Measurements from ENCODE around the gene TXNDC15.
A peak's percentile ranks its signal among the peaks of the same experiment; 100 is the strongest.
"Not testable (repeated sequence)": the region's sequence is repeated elsewhere in the genome, so short reads cannot be mapped to it uniquely, and the experiment has no call there.

The TXNDC15 gene, protein sequence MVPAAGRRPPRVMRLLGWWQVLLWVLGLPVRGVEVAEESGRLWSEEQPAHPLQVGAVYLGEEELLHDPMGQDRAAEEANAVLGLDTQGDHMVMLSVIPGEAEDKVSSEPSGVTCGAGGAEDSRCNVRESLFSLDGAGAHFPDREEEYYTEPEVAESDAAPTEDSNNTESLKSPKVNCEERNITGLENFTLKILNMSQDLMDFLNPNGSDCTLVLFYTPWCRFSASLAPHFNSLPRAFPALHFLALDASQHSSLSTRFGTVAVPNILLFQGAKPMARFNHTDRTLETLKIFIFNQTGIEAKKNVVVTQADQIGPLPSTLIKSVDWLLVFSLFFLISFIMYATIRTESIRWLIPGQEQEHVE

DNA sequence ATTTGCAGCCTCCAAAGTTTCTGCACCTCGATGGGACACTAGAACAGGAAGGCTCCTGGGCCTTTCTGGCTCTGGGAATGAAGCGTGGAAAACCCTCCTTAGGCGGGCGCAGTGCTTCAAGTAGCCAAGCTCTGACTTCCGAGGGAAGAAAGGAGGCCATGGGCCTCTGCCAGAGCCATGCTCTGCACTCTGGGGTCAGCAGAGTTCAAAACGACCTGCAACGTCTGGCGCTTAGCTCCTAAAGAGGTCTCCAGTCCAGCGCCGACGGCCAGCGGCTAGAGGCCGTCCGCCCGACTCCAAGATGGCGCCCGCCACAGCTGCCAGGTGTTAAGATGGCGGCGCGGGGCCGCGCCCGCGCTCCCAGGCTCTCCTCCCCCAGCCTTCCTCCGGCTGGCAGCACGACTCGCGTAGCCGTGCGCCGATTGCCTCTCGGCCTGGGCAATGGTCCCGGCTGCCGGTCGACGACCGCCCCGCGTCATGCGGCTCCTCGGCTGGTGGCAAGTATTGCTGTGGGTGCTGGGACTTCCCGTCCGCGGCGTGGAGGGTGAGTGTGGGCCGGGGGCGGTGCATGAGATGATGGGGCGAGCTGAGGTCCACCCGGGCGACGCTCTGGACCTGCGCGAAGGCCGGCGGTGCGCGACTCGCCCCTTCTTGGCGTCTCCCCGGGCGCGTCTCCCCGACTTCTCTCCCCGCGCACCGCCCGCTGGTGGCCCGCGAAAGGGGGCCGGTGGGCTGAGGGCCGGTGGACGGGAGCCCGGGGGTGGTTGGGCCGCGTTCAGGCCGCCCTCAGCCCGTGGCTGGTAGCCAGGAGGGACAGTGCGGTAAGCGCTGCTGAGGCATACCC, at the start of gene TXNDC15:
TXNDC15 (plus strand) TSS at position 385 of the 844 bp plus-strand sequence; CDS start at position 442, 57 bp downstream.
- DNase-seq: peak; percentile 66

DNA sequence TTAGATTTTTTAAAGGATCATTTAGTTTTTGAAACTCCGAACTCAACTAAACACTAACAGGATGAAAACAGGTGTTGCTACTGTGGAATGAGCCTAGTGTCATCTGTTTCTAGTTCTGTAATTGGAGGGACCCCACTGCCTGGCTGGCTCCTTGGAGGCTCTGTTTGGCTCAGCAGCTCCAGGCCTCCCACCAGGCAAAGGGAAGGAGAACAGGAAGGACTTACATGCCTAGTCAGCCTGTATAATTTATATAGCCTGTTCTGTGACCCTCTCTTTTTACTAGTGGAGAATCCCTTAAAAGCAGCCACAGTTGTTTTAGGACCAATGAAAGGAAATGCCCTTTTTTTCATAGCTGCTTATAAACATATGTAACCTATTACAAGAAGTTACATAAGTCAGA, 49.5 kb upstream of the TXNDC15 start:
- DNase-seq: no peak

DNA sequence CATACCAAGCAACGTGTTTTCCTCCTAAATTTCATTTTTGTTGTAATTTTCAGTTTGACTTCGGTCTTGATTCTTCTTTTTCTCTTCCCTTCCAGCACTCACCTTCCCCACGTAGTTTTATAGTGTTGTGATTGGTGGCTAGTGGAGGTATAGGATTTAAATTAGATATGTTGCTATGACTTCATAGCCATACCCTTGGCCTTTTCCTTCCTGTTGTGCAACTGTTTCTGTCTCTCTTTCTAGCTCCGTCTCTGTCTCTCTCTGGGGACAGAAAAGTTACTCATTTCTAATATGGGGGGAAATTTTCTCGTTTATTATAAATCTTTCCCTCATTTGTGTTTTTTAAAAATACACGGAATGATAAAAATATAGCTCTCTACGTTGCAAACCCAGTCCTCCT, 49.0 kb upstream of the TXNDC15 start:
- DNase-seq: no peak

DNA sequence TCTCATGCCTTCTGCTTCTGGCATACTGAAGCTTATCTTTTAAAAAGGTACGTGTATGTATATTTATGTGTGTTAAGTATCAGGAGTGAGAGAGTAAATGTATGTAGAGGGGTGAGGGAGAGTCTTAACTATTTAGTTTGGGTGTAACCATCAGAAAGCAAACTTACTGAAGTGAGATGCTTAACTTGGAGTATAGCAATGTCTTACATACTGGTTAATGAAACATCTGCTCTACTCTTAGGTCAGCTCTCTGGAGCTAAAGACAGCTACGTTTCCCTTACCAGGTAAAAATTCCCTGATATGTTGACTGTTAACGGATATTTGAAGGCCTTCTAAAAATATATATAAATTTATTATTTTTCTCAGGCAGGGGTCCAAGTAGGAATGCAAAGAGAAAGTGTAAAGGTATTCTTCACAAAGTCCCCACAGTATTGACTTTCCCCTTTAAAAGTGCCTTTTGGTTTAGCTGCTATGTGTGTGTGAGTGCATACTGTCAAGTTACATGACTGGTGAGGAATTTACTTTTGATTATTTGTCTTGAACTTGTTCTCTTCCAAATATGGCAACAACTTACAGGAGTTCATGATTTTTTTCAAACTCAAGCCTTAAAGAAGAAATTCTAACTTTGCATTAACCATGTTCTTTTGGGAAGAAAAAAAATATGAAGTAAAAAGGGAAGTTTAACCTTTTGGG, 40.7 kb upstream of the TXNDC15 start:
- no peak for DNase-seq

DNA sequence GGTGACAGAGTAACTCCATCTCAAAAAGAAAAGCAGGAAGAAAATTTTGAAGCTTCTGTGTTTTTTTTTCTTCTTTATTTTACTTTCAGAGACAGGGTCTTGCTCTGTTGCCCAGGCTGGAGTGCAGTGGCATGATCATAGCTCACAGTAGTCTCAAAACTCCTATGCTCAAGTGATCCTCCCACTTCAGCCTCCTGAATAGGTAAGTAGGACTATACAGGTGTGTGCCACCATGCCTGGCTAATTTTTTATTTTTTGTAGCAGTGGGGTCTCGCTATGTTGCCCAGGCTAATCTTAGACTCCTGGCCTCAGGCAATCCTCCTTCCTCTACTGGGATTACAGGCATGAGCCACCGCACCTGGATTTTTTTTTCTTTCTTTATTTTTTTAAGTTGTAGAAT, 38.5 kb upstream of the TXNDC15 start:
- DNase-seq: no peak

DNA sequence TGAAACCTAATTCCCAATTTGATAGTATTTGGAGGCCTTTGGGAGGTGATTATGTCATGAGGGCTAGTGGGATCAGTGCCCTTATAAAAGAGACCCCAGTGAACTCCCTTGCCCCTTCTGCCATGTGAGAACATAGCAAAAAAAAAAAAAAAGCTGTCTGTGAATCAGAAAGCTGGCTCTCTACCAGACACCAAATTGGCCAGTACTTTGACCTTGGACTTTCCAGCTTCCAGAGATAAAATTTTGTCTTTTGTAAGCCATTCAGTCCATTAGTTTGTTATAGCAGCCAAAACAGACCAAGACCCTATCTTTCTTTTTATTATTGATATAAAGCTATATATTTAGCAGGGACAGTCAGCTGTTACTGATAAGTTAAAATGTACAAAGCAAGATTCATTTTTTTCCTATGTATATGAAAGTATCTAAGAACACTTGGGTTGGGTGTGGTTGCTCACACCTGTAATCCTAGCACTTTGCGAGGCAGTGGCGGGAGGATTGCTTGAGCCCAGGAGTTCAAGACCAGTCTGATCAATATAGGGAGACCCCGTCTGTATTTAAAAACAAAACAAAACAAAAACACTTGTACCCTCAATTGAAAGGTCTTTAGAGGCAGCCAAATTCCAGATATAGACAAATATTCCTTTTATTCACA, 36.5 kb upstream of the TXNDC15 start:
- DNase-seq: no peak

DNA sequence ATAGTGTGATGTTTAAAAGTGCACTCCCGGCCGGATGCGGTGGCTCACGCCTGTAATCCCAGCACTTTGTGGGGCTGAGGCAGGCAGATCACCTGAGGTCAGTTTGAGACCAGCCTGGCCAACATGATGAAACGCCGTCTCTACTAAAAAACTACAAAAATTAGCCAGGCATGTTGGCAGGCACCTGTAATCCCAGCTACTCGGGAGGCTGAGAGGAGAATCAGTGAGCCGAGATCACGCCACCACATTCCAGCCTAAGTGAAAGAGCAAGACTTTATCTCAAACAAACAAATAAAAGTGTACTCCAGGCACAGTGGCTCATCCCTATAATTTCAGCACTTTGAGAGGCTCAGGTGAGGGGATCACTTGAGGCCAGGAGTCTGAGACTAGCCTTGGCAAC, 35.8 kb upstream of the TXNDC15 start:
- not testable (repeated sequence) for DNase-seq

DNA sequence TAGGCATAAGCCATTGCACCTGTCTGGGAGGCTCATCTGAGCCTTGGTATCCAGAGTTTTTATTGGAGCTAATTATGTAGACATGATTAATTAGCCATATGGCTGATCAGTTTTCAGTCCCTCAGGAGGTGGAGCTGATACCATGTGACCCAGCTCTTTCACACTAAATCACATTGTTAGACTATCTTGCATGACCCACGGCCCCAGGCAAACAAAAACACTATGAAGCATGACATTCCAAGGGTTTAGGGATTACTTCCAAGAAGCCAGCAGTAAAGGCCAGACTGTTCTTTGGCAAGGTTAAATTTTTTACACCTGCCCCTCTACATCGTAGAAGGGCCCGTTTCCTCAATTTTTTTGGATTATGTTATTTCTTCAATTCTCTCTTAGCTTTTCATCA, 33.4 kb upstream of the TXNDC15 start:
- DNase-seq: no peak

DNA sequence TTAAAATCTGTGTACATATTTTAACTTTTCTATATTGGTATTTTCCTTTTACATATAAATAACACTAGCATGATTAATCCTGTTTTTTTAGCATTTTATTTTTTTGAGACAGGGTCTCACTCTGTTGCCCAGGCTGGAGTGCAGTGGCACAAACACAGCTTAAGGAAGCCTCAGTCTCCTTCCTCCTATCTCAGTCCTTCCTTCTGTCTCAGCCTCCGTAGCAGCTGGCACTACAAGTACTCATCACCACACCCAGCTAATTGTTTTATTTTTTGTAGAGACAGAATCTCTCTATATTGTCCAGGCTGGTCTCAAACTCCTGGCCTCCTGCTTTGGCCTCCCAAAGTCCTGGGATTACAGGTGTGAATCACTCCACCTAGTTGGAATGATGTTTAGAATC, 29.9 kb upstream of the TXNDC15 start:
- no peak for DNase-seq

DNA sequence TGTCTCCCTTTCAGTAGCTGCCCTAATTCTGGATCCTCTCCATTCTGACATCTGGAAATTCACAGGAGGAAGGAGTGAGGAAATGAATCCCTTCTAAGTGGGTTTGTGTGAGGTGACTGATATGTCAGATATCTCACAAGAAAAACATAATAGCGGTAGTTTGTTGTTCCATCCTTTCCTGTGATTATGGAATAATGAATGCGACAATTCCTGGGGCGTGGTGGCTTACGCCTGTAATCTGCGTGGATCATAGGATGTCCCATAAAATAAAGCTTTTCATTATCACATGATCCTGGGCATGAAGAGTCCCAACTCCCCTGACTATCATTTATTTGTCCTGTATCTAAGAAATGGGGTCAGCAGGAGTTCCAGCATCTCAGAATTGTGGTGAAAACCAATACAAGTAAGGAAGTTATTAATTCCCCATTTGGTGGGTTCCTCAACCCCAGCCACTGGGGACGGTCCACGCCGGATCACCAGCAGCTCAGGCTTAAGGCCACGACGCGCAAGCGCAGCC, 28.8 kb upstream of the TXNDC15 start:
- DNase-seq: no peak

DNA sequence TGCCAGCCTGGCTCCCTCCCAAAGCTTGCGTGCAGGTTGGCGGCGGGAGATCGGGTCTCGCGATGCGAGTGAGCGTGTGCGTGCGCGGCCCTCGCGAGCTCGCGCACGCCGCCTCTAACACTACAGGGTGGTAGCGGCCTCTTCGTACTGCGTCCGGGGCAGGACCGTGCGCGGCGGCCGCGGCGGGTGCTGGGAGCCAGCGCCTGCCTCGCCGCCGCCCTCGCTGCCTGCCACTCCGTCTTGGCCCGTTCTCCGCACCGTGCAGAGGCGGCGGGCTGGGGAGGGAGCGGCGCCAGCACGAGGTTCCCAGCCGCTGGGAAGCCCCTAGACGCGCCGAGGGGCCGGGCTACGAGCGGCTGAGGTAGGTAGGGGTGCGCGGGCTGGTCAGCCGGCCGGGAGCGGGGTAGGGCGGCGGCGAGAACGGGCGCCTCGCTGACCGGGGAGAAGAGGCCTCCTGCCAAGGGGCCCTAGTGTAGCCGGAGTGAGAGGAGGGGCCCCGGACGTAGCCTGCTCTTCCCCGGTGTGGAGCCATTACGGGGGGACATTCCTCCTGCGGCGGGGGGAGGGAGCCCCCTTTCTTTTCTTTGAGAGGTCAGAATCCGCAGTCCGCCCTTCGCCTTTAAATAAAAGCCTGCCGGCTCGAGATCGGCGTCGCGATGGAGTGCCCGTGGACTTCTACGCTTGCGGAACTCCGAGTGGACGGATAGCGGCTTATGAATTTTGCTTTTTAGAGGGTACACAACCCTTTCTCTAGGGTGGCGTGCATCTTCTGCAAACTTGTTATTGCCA, 28.1 kb upstream of the TXNDC15 start, which contains the start of gene C5orf24:
C5orf24 (plus strand) TSS at position 117 of the 789 bp plus-strand sequence. CDS start 8,933 bp downstream, outside the sequence.
- DNase-seq: peak; percentile 87

DNA sequence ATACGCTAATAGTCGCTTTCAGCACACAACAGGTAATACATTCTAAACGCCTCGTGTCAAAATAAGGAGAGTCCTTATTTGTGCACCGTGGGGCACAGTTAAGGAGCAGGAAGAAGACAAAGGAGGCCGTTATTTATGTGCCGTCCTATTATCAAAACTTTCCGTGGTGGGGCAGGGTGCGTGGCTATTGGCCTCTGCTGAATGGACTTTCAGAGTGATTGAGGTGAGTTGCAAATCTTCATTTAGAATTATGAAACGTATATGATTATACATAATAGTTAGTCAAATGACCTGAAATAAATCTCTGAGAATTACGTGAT, 27.6 kb upstream of the TXNDC15 start:
- DNase-seq: no peak

DNA sequence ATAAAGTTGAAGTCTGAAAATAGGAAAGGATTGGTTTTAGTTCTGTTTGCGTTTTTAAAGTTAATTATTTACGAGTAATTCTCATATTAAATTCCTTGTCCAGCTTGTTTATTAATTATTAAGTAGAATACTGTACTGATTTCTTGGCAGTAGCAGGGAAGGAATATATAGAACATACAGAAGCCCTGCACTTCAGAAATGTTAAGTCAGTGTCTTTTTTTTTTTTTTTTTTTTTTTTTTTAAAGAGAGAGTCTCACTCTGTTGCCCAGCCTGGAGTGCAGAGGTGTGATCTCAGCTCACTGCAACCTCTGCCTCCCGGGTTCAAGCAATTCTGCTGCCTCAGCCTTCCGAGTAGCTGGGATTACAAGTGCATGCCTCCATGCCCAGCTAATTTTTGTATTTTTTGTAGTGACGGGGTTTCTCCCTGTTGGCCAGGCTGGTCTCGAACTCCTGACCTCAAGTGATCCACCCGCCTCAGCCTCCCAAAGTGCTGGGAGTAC, 24.7 kb upstream of the TXNDC15 start:
- not testable (repeated sequence) for DNase-seq

DNA sequence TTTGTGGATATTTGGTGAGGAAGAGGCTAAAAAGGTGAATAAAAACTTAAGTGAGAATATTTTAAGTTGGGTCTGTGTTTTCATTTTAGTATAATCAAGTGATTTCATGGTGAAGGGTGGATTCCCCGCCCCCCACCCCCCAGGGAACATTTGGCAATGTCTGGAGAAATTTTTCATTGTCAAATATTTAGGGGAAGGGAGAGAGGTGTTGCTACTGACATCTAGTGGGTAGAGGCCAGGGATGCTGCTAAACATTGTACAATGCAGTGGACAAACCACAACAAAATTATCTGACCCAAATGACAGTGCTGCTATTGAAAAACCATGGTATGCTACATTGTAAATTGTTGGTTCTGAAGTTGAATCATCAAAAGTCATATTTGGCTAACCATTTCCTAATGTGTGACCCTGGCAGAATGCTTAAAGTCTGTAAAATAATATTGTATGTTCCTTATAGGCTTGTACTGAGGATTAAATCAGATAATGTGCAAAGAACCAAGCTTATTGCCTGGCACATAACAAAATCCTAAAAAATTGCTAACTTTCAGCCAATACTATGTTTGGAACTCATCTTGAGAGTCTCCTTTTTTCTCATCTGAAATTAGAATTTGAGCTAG, 22.8 kb upstream of the TXNDC15 start:
- no peak for DNase-seq

DNA sequence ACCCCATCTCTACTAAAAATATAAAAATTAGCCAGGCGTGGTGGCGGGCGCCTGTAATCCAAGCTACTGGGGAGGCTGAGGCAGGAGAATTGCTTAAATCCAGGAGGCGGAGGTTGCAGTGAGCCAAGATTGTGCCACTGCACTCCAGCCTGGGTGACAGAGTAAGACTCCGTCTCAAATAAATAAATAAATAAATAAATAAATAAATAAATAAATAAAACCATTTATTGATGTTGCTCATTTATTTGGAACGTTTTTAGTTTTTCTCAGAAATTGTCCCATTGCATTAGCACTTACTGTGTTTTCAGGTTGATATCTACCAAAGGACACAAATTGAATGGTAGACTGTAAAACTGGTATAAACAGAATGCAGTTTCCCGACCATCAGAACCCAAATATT, 17.7 kb upstream of the TXNDC15 start:
- DNase-seq: not testable (repeated sequence)

DNA sequence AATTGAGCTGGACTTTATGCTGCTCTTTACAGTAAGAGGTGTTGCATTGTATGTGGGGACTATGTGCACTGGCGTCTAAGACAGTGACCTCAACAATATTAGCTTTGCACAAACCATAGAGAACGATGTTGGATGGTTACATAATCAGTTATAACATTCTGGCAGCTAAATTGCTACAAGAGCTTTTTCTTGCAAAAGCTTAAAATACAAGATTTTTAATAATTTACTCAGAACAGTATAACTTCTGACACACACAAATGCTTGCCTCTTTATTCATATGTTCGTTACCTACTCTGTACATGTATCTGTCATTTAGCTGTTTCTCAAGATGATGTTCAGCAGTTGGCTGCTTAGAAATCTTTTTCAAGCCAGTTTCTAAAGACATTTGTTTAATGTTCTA, 16.8 kb upstream of the TXNDC15 start:
- no peak for DNase-seq

DNA sequence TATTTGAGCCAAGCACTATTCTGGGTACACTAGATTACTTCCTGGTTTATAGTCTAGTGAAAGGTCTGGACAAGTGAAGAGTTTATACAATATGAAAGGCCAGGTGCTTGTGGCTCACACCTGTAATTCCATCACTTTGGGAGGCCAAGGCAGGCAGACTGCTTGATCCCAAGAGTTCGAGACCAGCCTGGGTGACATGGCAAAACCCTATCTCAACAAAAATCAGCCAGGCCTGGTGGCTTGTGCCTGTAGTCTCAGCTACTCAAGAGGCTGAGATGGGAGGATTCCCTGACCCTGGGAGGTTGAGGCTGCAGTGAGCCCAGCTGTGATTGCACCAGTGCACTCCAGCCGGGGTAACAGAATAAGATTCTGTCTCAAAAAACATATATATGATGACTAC, 9.5 kb upstream of the TXNDC15 start:
- DNase-seq: no peak

DNA sequence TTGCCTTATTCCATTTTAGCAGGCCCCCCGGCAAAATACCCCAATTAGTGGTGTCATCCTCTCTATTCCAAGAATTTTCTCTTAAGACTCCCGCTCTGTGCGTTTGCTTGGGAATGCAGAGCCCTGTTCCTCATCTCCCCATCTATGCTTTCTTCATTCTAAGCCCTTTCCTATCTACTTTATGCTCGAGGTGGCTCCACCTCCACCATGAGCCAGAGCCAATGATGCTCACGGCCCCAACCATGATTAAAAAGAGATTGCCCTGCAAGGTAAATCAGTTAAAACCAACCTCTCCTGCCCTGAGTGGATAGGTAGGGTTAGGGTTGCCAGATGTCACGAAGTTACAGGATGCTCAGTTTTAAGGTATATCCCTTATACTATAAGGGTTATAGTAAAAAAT, 677 bp upstream of the TXNDC15 start:
- no peak for DNase-seq

DNA sequence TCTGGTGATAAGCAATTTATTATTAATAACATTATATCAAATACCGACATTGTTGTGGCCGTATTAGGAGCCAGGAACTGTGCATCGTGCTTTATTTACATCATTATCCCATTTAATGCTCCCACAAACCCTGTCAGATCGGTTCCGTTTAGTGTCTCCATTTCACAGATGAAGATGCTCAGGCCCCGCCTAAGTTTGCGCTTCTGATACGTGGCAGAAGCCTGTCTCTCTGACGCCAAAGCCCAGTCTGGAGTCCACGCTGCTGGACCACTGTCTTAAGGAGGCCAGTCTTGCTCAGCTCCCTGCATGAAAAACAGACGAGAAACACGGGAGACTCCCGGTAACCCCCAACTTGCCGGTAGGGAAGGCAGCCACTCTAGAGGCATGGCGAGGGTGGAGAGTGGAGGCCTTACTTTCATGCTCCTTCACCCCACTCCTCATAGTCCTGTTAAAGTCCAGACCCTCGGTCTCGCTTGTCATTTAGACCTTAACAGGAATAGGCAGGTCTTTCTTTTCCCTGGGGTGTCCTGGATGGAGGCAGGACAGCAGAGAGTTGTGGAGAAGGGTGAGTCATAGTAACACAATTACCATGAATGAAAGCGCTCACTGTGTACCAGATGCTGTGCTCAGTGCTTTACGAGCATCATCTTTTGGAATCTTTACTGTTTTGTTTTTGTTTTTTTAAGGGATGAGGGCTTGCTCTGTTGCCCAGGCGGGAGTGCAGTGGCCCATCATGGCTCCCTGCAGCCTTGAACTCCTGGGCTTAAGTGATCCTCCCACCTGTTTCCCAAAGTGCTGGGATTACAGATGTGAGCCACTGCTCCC, 872 bp downstream of the TXNDC15 start:
- peak; percentile 42 for DNase-seq

DNA sequence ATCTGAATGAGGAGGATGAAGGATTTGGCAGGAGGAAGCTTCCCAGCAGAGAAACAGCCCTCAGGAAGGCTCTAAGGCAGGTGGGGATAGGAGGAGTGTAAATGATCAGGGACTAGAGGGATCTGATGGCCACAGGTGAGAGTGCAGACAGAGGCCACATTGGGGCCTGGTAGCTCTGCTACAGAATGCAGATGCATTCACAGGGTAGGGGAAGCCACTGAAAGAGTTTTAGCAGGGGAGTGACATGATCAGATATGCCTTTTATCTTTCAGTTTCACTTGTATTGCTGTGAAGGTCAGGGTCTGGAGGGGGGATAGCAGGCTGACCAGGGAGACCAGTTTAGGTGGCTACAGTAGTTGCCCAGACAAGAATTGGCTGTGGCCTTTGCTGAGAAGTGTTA, 3.0 kb downstream of the TXNDC15 start:
- no peak for DNase-seq

Data from NCI-H446 treated with DMSO at 0.1 percent for 48 hours (cell line).